ENCODE data around the gene TEPSIN. TPM values are rescaled to one million over a fixed set of nuclear protein-coding genes. Genes with fewer than 3 reads are reported as not detected.

The TEPSIN gene
- total RNA-seq, 2 donors from 2014 or later, result 30.0 to 45.0 TPM

- Histone ChIP-seq H3K27me3 (ENCODE audit: control insufficient read depth, insufficient read depth, low read length, poor library complexity, severe bottlenecking) (no peaks in the 10 kb centered on the region), H3K36me3 (ENCODE audit: control insufficient read depth, insufficient read depth, low read length) (no peaks in the 10 kb centered on the region), H3K4me3 (ENCODE audit: low read length) (no peak overlapping the region), H3K27ac (ENCODE audit: low read depth, low read length) (no peak overlapping the region), H3K4me1 (ENCODE audit: control insufficient read depth, insufficient read depth, low read length) (no peaks in the 10 kb centered on the region), H3K9me3 (ENCODE audit: control insufficient read depth, low read length) (no peaks in the 10 kb centered on the region), H3K9ac (ENCODE audit: extremely low read depth, low read length, poor library complexity, severe bottlenecking) (no peak overlapping the region)
- H3K9me3 Mint-ChIP-seq, result no peaks in the 10 kb centered on the region
- no peak overlapping the region for H3K4me3 Mint-ChIP-seq
- no peak overlapping the region for H3K27ac Mint-ChIP-seq
- no peaks in the 10 kb centered on the region for H3K4me1 Mint-ChIP-seq
- TF ChIP-seq CTCF (conservative IDR thresholded peaks at IDR 0.05), result no peak
- WGBS, 2 experiments (ENCODE audit: insufficient coverage in 1 of 2, insufficient read length in 1 of 2), result 93 to 95% methylated on average over 6 to 10 of the region's 10 CpGs
- no peaks in the 10 kb centered on the region for H3K27me3 Mint-ChIP-seq (ENCODE audit: insufficient read depth)
- H3K36me3 Mint-ChIP-seq (ENCODE audit: low read depth), result no peaks in the 10 kb centered on the region
- no peak for DNase-seq
Observed at GRCh38 chr17:81183316-81183715, 55.5 kb downstream of the TEPSIN start.

GRCh38 chr17:81182596-81182995, 56.3 kb downstream of the TEPSIN start:
- 88 to 94% methylated on average over 4 to 5 of the region's 5 CpGs for WGBS, 2 experiments (ENCODE audit: insufficient coverage in 1 of 2, insufficient read length in 1 of 2)
- Histone ChIP-seq H3K4me1 (ENCODE audit: control insufficient read depth, insufficient read depth, low read length) (no peaks in the 10 kb centered on the region), H3K27me3 (ENCODE audit: control insufficient read depth, insufficient read depth, low read length, poor library complexity, severe bottlenecking) (no peaks in the 10 kb centered on the region), H3K9me3 (ENCODE audit: control insufficient read depth, low read length) (no peaks in the 10 kb centered on the region), H3K4me3 (ENCODE audit: low read length) (no peak overlapping the region), H3K9ac (ENCODE audit: extremely low read depth, low read length, poor library complexity, severe bottlenecking) (no peak overlapping the region), H3K27ac (ENCODE audit: low read depth, low read length) (no peak overlapping the region), H3K36me3 (ENCODE audit: control insufficient read depth, insufficient read depth, low read length) (no peaks in the 10 kb centered on the region)
- Mint-ChIP-seq H3K4me3 (no peak overlapping the region), H3K27me3 (ENCODE audit: insufficient read depth) (no peaks in the 10 kb centered on the region), H3K27ac (no peak overlapping the region), H3K4me1 (no peaks in the 10 kb centered on the region), H3K9me3 (no peaks in the 10 kb centered on the region), H3K36me3 (ENCODE audit: low read depth) (no peaks in the 10 kb centered on the region)
- DNase-seq, result no peak
- no peak for TF ChIP-seq CTCF (conservative IDR thresholded peaks at IDR 0.05)

- Histone ChIP-seq H3K9me3 (ENCODE audit: control insufficient read depth, low read length) (no peaks in the 10 kb centered on the region), H3K27ac (ENCODE audit: low read depth, low read length) (no peak overlapping the region), H3K27me3 (ENCODE audit: control insufficient read depth, insufficient read depth, low read length, poor library complexity, severe bottlenecking) (no peaks in the 10 kb centered on the region), H3K4me3 (ENCODE audit: low read length) (no peak overlapping the region), H3K36me3 (ENCODE audit: control insufficient read depth, insufficient read depth, low read length) (no peaks in the 10 kb centered on the region), H3K4me1 (ENCODE audit: control insufficient read depth, insufficient read depth, low read length) (no peaks in the 10 kb centered on the region), H3K9ac (ENCODE audit: extremely low read depth, low read length, poor library complexity, severe bottlenecking) (no peak overlapping the region)
- Mint-ChIP-seq H3K27ac (no peak overlapping the region), H3K27me3 (ENCODE audit: insufficient read depth) (no peaks in the 10 kb centered on the region), H3K36me3 (ENCODE audit: low read depth) (no peaks in the 10 kb centered on the region), H3K9me3 (no peaks in the 10 kb centered on the region), H3K4me1 (no peaks in the 10 kb centered on the region), H3K4me3 (no peak overlapping the region)
- 92 to 96% methylated on average over 15 to 19 of the region's 19 CpGs for WGBS, 2 experiments (ENCODE audit: insufficient coverage in 1 of 2, insufficient read length in 1 of 2)
- DNase-seq, result no peak
- no peak for TF ChIP-seq CTCF (conservative IDR thresholded peaks at IDR 0.05)
Observed at GRCh38 chr17:81181811-81182185, 57.1 kb downstream of the TEPSIN start.

Measured in endodermal cell (in vitro differentiated cells).